IMR-90 (cell line): ENCODE measurements around the gene TXNDC5. TPM values are rescaled to one million over a fixed set of nuclear protein-coding genes. Genes with fewer than 3 reads are reported as not detected.

Experiments used
- ATAC-seq: fragments of 200-7000 bp; cut with Tn5 transposase; 2 replicates; pipeline ENCODE4 v1.9.1; 2020; ENCODE audit warnings: low read depth, mild to moderate bottlenecking, moderate library complexity
- BruUV-seq: library from RNA; stranded (reverse); fragments of 400-500 nt; replicated peaks from 2 replicates; lab custom pipeline; 2021; lab: Mats Ljungman, UMichigan
- CTCF ChIA-PET: fragments of 300-600 bp; formaldehyde crosslinking; extraction: SDS; loops from one replicate; lab custom pipeline; 2021; ENCODE audit warnings: antibody characterized with exemption; lab: Yijun Ruan, JAX
- POLR2A ChIA-PET: fragments of 300-600 bp; sonication (Branson Sonifier 250); formaldehyde crosslinking; loops from one replicate; lab custom pipeline; 2022; ENCODE audit warnings: antibody characterized with exemption; ENCODE audit not compliant: unreplicated experiment; lab: Charles Lee
- DNase-seq: peaks from one replicate; pipeline ENCODE4 v3.0.0; 2013
- H2AFZ ChIP-seq: replicated peaks from 2 replicates; pipeline ENCODE3; 2013; ENCODE audit warnings: low read length, mild to moderate bottlenecking; ENCODE audit not compliant: poor library complexity
- H2AK5ac ChIP-seq: 2 replicates; pipeline ENCODE4 v1.6.1; 2013; ENCODE audit warnings: low read depth, low read length, inconsistent platforms
- H2AK9ac ChIP-seq: replicated peaks from 2 replicates; pipeline ENCODE3; 2013; ENCODE audit warnings: mild to moderate bottlenecking, low read depth, low read length, moderate library complexity; ENCODE audit not compliant: poor library complexity
- H2BK120ac ChIP-seq: 2 replicates; pipeline ENCODE4 v1.6.1; 2013; ENCODE audit warnings: low read depth, low read length, inconsistent platforms
- H2BK15ac ChIP-seq: 3 replicates; pipeline ENCODE4 v1.6.1; 2013; ENCODE audit warnings: low read depth, low read length, inconsistent platforms
- H2BK20ac ChIP-seq: 2 replicates; pipeline ENCODE4 v1.6.1; 2013; ENCODE audit warnings: low read depth, mild to moderate bottlenecking, inconsistent platforms, low read length, moderate library complexity
- H2BK5ac ChIP-seq: 2 replicates; pipeline ENCODE4 v1.6.1; 2013; ENCODE audit warnings: mild to moderate bottlenecking, low read depth, low read length, inconsistent platforms; ENCODE audit not compliant: poor library complexity, severe bottlenecking
- H3K14ac ChIP-seq: replicated peaks from 2 replicates; pipeline ENCODE4 v1.6.1; 2013; ENCODE audit warnings: low read depth, low read length, inconsistent platforms
- H3K18ac ChIP-seq: 2 replicates; pipeline ENCODE4 v1.6.1; 2013; ENCODE audit warnings: low read depth, low read length, control low read depth
- H3K23ac ChIP-seq: 2 replicates; pipeline ENCODE4 v1.6.1; 2013; ENCODE audit warnings: low read depth, low read length, inconsistent platforms
- H3K27ac ChIP-seq: 2 replicates; pipeline ENCODE4 v1.5.1; 2013; ENCODE audit warnings: mild to moderate bottlenecking, control low read depth, low read length; ENCODE audit not compliant: insufficient read depth
- H3K27me3 ChIP-seq: 2 replicates; pipeline ENCODE4 v1.6.1; 2013; ENCODE audit warnings: low read length; ENCODE audit not compliant: control insufficient read depth, insufficient read depth
- H3K36me3 ChIP-seq: 2 replicates; pipeline ENCODE4 v1.6.1; 2013; ENCODE audit warnings: low read length, mixed read lengths; ENCODE audit not compliant: control insufficient read depth, insufficient read depth
- H3K4ac ChIP-seq: 2 replicates; pipeline ENCODE4 v1.6.1; 2013; ENCODE audit warnings: low read depth, low read length, inconsistent platforms
- H3K4me1 ChIP-seq: 2 replicates; pipeline ENCODE4 v1.6.1; 2013; ENCODE audit warnings: low read length, mixed read lengths; ENCODE audit not compliant: control insufficient read depth, insufficient read depth
- H3K4me2 ChIP-seq: 2 replicates; pipeline ENCODE4 v1.6.1; 2013; ENCODE audit warnings: low read depth, mild to moderate bottlenecking, control low read depth, low read length, moderate library complexity
- H3K4me3 ChIP-seq: 2 replicates; pipeline ENCODE4 v1.5.1; 2013; ENCODE audit warnings: low read depth, mild to moderate bottlenecking, control low read depth, low read length, moderate library complexity; ENCODE audit not compliant: insufficient read depth
- H3K56ac ChIP-seq: 2 replicates; pipeline ENCODE4 v1.6.1; 2013; ENCODE audit warnings: low read length, inconsistent platforms; ENCODE audit not compliant: insufficient read depth; ENCODE audit errors: extremely low read depth
- H3K79me1 ChIP-seq, 2 experiments: 2 replicates each; pipeline ENCODE4 v1.6.1; 2013; ENCODE audit warnings: low read length in 2 of 2, inconsistent platforms in 1 of 2, low read depth in 1 of 2
- H3K9ac ChIP-seq: 2 replicates; pipeline ENCODE4 v1.6.1; 2013; ENCODE audit warnings: low read depth, low read length, control low read depth
- H3K9me1 ChIP-seq: 2 replicates; pipeline ENCODE4 v1.6.1; 2013; ENCODE audit warnings: low read length, inconsistent platforms; ENCODE audit not compliant: insufficient read depth
- H3K9me3 ChIP-seq: 2 replicates; pipeline ENCODE4 v1.6.1; 2013; ENCODE audit warnings: low read length; ENCODE audit not compliant: control insufficient read depth, insufficient read depth
- H4K20me1 ChIP-seq: 2 replicates; pipeline ENCODE4 v1.6.1; 2013; ENCODE audit warnings: low read length, inconsistent platforms; ENCODE audit not compliant: insufficient read depth
- H4K5ac ChIP-seq: 2 replicates; pipeline ENCODE4 v1.6.1; 2013; ENCODE audit warnings: mild to moderate bottlenecking, low read depth, low read length, control low read depth
- H4K8ac ChIP-seq, 2 experiments: 2 replicates each; pipeline ENCODE4 v1.6.1; 2013; ENCODE audit warnings: low read depth in 2 of 2, low read length in 2 of 2, control low read depth in 1 of 2, inconsistent platforms in 1 of 2
- H4K91ac ChIP-seq: 2 replicates; pipeline ENCODE4 v1.6.1; 2013; ENCODE audit warnings: low read depth, low read length, inconsistent platforms; ENCODE audit not compliant: insufficient read depth
- BHLHE40 ChIP-seq: fragments of 150-350 bp; IDR thresholded peaks from 2 replicates; pipeline ENCODE4 v1.6.1; 2016; ENCODE audit warnings: mild to moderate bottlenecking, low read depth, low read length
- CEBPB ChIP-seq: IDR thresholded peaks from 2 replicates; pipeline ENCODE4 v1.6.1; 2012; ENCODE audit warnings: low read depth, low read length, improper control_type of control experiment
- CHD1 ChIP-seq: IDR thresholded peaks from 2 replicates; pipeline ENCODE4 v1.6.1; 2012; ENCODE audit warnings: low read depth, low read length, improper control_type of control experiment
- CTCF ChIP-seq: conservative IDR thresholded peaks from 2 replicates; pipeline ENCODE4 v1.5.1; 2012; ENCODE audit warnings: mild to moderate bottlenecking, low read depth, low read length, improper control_type of control experiment
- FOS ChIP-seq: fragments of 150-350 bp; IDR thresholded peaks from 2 replicates; pipeline ENCODE4 v1.6.1; 2016; ENCODE audit warnings: low read depth, low read length
- MAFK ChIP-seq: IDR thresholded peaks from 2 replicates; pipeline ENCODE4 v1.6.1; 2012; ENCODE audit warnings: low read depth, low read length, improper control_type of control experiment
- MAZ ChIP-seq: IDR thresholded peaks from 2 replicates; pipeline ENCODE4 v1.6.1; 2012; ENCODE audit warnings: low read depth, mild to moderate bottlenecking, low read length, improper control_type of control experiment, moderate library complexity, borderline replicate concordance
- MXI1 ChIP-seq: IDR thresholded peaks from 2 replicates; pipeline ENCODE4 v1.6.1; 2012; ENCODE audit warnings: low read depth, mild to moderate bottlenecking, low read length, moderate library complexity, borderline replicate concordance
- NFE2L2 ChIP-seq: fragments of 150-350 bp; IDR thresholded peaks from 2 replicates; pipeline ENCODE4 v1.6.1; 2016; ENCODE audit warnings: low read depth, mild to moderate bottlenecking, low read length
- POLR2A ChIP-seq: IDR thresholded peaks from 2 replicates; pipeline ENCODE4 v1.6.1; 2012; ENCODE audit warnings: mild to moderate bottlenecking, low read depth, low read length
- RAD21 ChIP-seq: IDR thresholded peaks from 2 replicates; pipeline ENCODE4 v1.6.1; 2012; ENCODE audit warnings: low read length, improper control_type of control experiment
- RCOR1 ChIP-seq: IDR thresholded peaks from 2 replicates; pipeline ENCODE4 v1.6.1; 2012; ENCODE audit warnings: mild to moderate bottlenecking, low read length, improper control_type of control experiment; ENCODE audit not compliant: insufficient replicate concordance
- RFX5 ChIP-seq: IDR thresholded peaks from 2 replicates; pipeline ENCODE4 v1.8.0; 2012; ENCODE audit warnings: low read depth, mild to moderate bottlenecking, low read length, moderate library complexity
- SMC3 ChIP-seq: fragments of 150-350 bp; IDR thresholded peaks from 2 replicates; pipeline ENCODE4 v1.6.1; 2016; ENCODE audit warnings: low read depth, mild to moderate bottlenecking, antibody characterized with exemption, low read length, moderate library complexity
- WGBS, 2 experiments: methylation state at CpG; one replicate each; pipeline versions ENCODE4 v1.1.5 to v1.1.7; 2013; ENCODE audit warnings: missing lambda C conversion rate in 2 of 2; ENCODE audit not compliant: insufficient read length in 1 of 2; ENCODE audit errors: extremely low coverage in 2 of 2; 5-methylcytosine and 5-hydroxymethylcytosine counted together
- dilution Hi-C: fragments of 300-500 bp; cut with HindIII; formaldehyde crosslinking; loops from one replicate; pipeline ENCODE4 v1.14.3; 2018; ENCODE audit warnings: low sequenced_read_pairs; ENCODE audit not compliant: unreplicated experiment
- in situ Hi-C: fragments of 300-500 bp; cut with MboI; formaldehyde crosslinking; loops from 3 replicates; pipeline ENCODE4 v1.14.3; 2019; ENCODE audit warnings: low sequenced_read_pairs, inconsistent platforms, mixed read lengths
- intact Hi-C: fragments of 100-400 bp; cut with micrococcal nuclease; formaldehyde crosslinking; loops from 2 replicates; pipeline ENCODE4 v1.10.0; 2022
- polyA plus RNA-seq, 3 experiments: library from polyadenylated mRNA; depleted of rRNA; stranded (reverse); fragments of >200 nt; gene quantifications; 2 replicates each; pipeline ENCODE4 v1.2.3, GENCODE V29; 2012; ENCODE audit warnings: low replicate concordance in 1 of 3
- total RNA-seq: library from RNA; depleted of rRNA; stranded (reverse); fragments of >200 nt; gene quantifications from 2 replicates; pipeline ENCODE4 v1.2.3, GENCODE V29; 2012
- TF ChIP-seq, protein P1 (sequence below): fragments of 150-350 bp; IDR thresholded peaks from 2 replicates; pipeline ENCODE4 v1.6.1; 2016; ENCODE audit warnings: low read depth, mild to moderate bottlenecking, low read length, moderate library complexity, borderline replicate concordance
- TF ChIP-seq, protein P2 (sequence below): fragments of 150-350 bp; IDR thresholded peaks from 2 replicates; pipeline ENCODE4 v1.6.1; 2017; ENCODE audit warnings: mild to moderate bottlenecking, antibody characterized with exemption, low read length, low read depth

TXNDC5 gene
- total and polyA plus RNA-seq, 2 of the 4 experiments (the other 2 are of a cell fraction): 274 to 439 TPM

DNA sequence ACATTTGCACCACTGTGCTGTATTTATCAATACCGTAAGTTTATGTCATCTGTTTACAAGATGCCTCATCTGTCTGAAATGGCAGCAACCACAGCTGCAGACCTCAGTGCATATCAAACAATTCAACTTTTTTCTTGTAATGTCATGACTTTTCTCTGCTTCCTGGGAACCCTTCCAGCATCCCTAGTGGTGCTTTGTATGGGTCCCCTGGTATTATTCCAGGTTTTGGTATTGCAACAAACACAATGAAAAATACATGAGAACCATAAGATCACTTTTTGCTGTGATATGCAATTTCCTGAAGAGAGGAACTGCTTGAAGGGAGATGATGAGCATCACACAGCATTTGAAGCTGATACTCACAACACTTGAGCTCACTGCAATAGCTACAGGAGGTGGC lies 12.0 kb upstream of the TXNDC5 start:
- Histone ChIP-seq H2AFZ (no peak overlapping the region), H3K9ac (no peak overlapping the region), H4K5ac (no peak overlapping the region), H2BK120ac (no peak overlapping the region), H3K79me1 (no peaks in the 10 kb centered on the region), H3K36me3 (no peaks in the 10 kb centered on the region), H3K23ac (no peak overlapping the region), H2AK5ac (no peak overlapping the region), H3K56ac (no peak overlapping the region), H3K14ac (no peak overlapping the region), H3K27ac (no peak overlapping the region), H4K8ac (no peak overlapping the region), H2BK20ac (no peak overlapping the region), H3K9me3 (peaks cover 2% of the 10 kb centered on the region; the same call in 1 of the 2 replicates), H3K4me2 (no peak overlapping the region), H2AK9ac (no peak overlapping the region), H3K4me3 (no peak overlapping the region), H3K9me1 (no peaks in the 10 kb centered on the region), H3K27me3 (peaks cover 4% of the 10 kb centered on the region), H3K4me1 (no peaks in the 10 kb centered on the region), H2BK5ac (no peak overlapping the region), H4K20me1 (no peaks in the 10 kb centered on the region), H3K4ac (no peak overlapping the region), H2BK15ac (no peak overlapping the region), H3K18ac (no peak overlapping the region), H4K91ac (no peak overlapping the region)
- ChIA-PET CTCF (no interaction called here), POLR2A (no interaction called here)
- dilution Hi-C loops (no loop called here), in situ Hi-C loops (no loop called here), intact Hi-C loops (no loop called here)
- TF ChIP-seq NFE2L2 (no peak), POLR2A (no peak), MAZ (no peak), MAFK (no peak), MXI1 (no peak), RFX5 (no peak), RCOR1 (no peak), CHD1 (no peak), CTCF (no peak), BHLHE40 (no peak), CEBPB (no peak), SMC3 (no peak), RAD21 (no peak), FOS (no peak)
- TF ChIP-seq, protein P1, sequence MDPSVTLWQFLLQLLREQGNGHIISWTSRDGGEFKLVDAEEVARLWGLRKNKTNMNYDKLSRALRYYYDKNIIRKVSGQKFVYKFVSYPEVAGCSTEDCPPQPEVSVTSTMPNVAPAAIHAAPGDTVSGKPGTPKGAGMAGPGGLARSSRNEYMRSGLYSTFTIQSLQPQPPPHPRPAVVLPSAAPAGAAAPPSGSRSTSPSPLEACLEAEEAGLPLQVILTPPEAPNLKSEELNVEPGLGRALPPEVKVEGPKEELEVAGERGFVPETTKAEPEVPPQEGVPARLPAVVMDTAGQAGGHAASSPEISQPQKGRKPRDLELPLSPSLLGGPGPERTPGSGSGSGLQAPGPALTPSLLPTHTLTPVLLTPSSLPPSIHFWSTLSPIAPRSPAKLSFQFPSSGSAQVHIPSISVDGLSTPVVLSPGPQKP: no peak
- TF ChIP-seq, protein P2, sequence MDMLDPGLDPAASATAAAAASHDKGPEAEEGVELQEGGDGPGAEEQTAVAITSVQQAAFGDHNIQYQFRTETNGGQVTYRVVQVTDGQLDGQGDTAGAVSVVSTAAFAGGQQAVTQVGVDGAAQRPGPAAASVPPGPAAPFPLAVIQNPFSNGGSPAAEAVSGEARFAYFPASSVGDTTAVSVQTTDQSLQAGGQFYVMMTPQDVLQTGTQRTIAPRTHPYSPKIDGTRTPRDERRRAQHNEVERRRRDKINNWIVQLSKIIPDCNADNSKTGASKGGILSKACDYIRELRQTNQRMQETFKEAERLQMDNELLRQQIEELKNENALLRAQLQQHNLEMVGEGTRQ: no peak
- WGBS, 2 experiments: 0% methylated on average over 1 of the region's 1 CpG; no CpG with 5 or more reads in 1 of the 2 experiments
- DNase-seq: peak; percentile 37
- BruUV-seq: no TSS peak
- ATAC-seq: peak; percentile 27; the same call in 1 of the 2 replicates
